Effector memory CD4-positive, alpha-beta T cell (primary cell): ENCODE data around the gene CCDC28B.

Experiments
- DNase-seq, 3 donors: peaks; one replicate each; pipeline ENCODE4 v3.0.0-alpha.2; 2020
- H3K27ac ChIP-seq: 2 replicates; pipeline ENCODE4 v1.7.0; 2013; ENCODE audit warnings: mild to moderate bottlenecking, low read length, moderate library complexity; ENCODE audit not compliant: insufficient read depth, poor library complexity, severe bottlenecking
- H3K27me3 ChIP-seq: replicated peaks from 2 replicates; pipeline ENCODE4 v1.7.0; 2013; ENCODE audit warnings: mild to moderate bottlenecking, low read length; ENCODE audit not compliant: insufficient read depth, control insufficient read depth, poor library complexity, severe bottlenecking
- H3K36me3 ChIP-seq: 2 replicates; pipeline ENCODE4 v1.7.0; 2013; ENCODE audit warnings: mild to moderate bottlenecking, low read length, moderate library complexity; ENCODE audit not compliant: control insufficient read depth, insufficient read depth
- H3K4me1 ChIP-seq: 2 replicates; pipeline ENCODE4 v1.7.0; 2013; ENCODE audit warnings: low read length, mild to moderate bottlenecking; ENCODE audit not compliant: control insufficient read depth, insufficient read depth, poor library complexity, severe bottlenecking
- H3K4me3 ChIP-seq: 2 replicates; pipeline ENCODE4 v1.7.0; 2013; ENCODE audit warnings: low read length, low read depth, mild to moderate bottlenecking; ENCODE audit not compliant: insufficient read depth, poor library complexity, severe bottlenecking
- H3K9me3 ChIP-seq: 2 replicates; pipeline ENCODE4 v1.7.0; 2013; ENCODE audit warnings: mild to moderate bottlenecking, low read length, moderate library complexity; ENCODE audit not compliant: control insufficient read depth

Gene CCDC28B

GRCh38 chr1:32220746-32221580 lies 20.6 kb downstream of the CCDC28B start:
- H3K27me3 ChIP-seq = no peaks in the 10 kb centered on the region
- H3K4me1 ChIP-seq = peaks cover 25% of the 10 kb centered on the region
- H3K27ac ChIP-seq = peak overlapping the region; percentile 96
- H3K36me3 ChIP-seq = peaks cover 11% of the 10 kb centered on the region
- no peaks in the 10 kb centered on the region for H3K9me3 ChIP-seq
- DNase-seq = no peak
- peak overlapping the region; percentile 70 for H3K4me3 ChIP-seq

GRCh38 chr1:32221581-32221979 lies 21.2 kb downstream of the CCDC28B start:
- Histone ChIP-seq H3K27me3 (no peaks in the 10 kb centered on the region), H3K27ac (peak overlapping the region; percentile 96), H3K4me1 (peaks cover 20% of the 10 kb centered on the region), H3K4me3 (peak overlapping the region; percentile 70), H3K9me3 (no peaks in the 10 kb centered on the region), H3K36me3 (peaks cover 16% of the 10 kb centered on the region)
- no peak for DNase-seq

GRCh38 chr1:32221980-32222755 lies 21.8 kb downstream of the CCDC28B start, which contains the start of the genes EIF3I and TMEM234:
Gene EIF3I, plus strand, starts transcription at chr1:32222407. Its CDS starts 35 bp downstream, at chr1:32222442.
Gene TMEM234, minus strand, starts transcription at chr1:32222353. Its CDS starts 31 bp downstream, at chr1:32222322.
- Histone ChIP-seq H3K4me1 (peaks cover 20% of the 10 kb centered on the region), H3K9me3 (no peaks in the 10 kb centered on the region), H3K4me3 (peak within 1 kb of the TSS; percentile 70), H3K27me3 (no peaks in the 10 kb centered on the region), H3K36me3 (peaks cover 10% of the 10 kb centered on the region), H3K27ac (peak within 1 kb of the TSS; percentile 96)
- DNase-seq = peak; percentile 85 to 91 (median 86)

- H3K4me3 ChIP-seq = no peak overlapping the region
- H3K9me3 ChIP-seq = no peaks in the 10 kb centered on the region
- no peaks in the 10 kb centered on the region for H3K27me3 ChIP-seq
- H3K36me3 ChIP-seq = peaks cover 16% of the 10 kb centered on the region
- no peak for DNase-seq
- H3K4me1 ChIP-seq = peaks cover 20% of the 10 kb centered on the region
- peak overlapping the region; percentile 40 for H3K27ac ChIP-seq
Measured at GRCh38 chr1:32223683-32224082, 23.3 kb downstream of the CCDC28B start.

GRCh38 chr1:32224285-32224684 lies 23.9 kb downstream of the CCDC28B start:
- Histone ChIP-seq H3K36me3 (peaks cover 21% of the 10 kb centered on the region), H3K27me3 (no peaks in the 10 kb centered on the region), H3K27ac (no peak overlapping the region), H3K4me1 (peaks cover 20% of the 10 kb centered on the region), H3K4me3 (no peak overlapping the region), H3K9me3 (no peaks in the 10 kb centered on the region)
- DNase-seq = no peak

GRCh38 chr1:32228771-32229170 lies 28.4 kb downstream of the CCDC28B start:
- peaks cover 48% of the 10 kb centered on the region for H3K36me3 ChIP-seq
- no peak overlapping the region for H3K27ac ChIP-seq
- no peak for DNase-seq
- no peaks in the 10 kb centered on the region for H3K27me3 ChIP-seq
- peaks cover 1% of the 10 kb centered on the region for H3K4me1 ChIP-seq
- no peaks in the 10 kb centered on the region for H3K9me3 ChIP-seq
- H3K4me3 ChIP-seq = no peak overlapping the region

- Histone ChIP-seq H3K4me1 (no peaks in the 10 kb centered on the region), H3K4me3 (no peak overlapping the region), H3K36me3 (peaks cover 41% of the 10 kb centered on the region), H3K27ac (no peak overlapping the region), H3K9me3 (no peaks in the 10 kb centered on the region), H3K27me3 (no peaks in the 10 kb centered on the region)
- no peak for DNase-seq
Measured at GRCh38 chr1:32231843-32232432, 31.5 kb downstream of the CCDC28B start.

GRCh38 chr1:32232558-32233304 lies 32.3 kb downstream of the CCDC28B start:
- H3K9me3 ChIP-seq = no peaks in the 10 kb centered on the region
- peaks cover 40% of the 10 kb centered on the region for H3K36me3 ChIP-seq
- DNase-seq = no peak
- H3K27me3 ChIP-seq = no peaks in the 10 kb centered on the region
- H3K4me1 ChIP-seq = no peaks in the 10 kb centered on the region
- H3K4me3 ChIP-seq = no peak overlapping the region
- no peak overlapping the region for H3K27ac ChIP-seq

GRCh38 chr1:32234792-32235191 lies 34.4 kb downstream of the CCDC28B start:
- DNase-seq = no peak
- no peaks in the 10 kb centered on the region for H3K27me3 ChIP-seq
- peaks cover 27% of the 10 kb centered on the region for H3K36me3 ChIP-seq
- no peak overlapping the region for H3K27ac ChIP-seq
- H3K4me1 ChIP-seq = no peaks in the 10 kb centered on the region
- H3K4me3 ChIP-seq = no peak overlapping the region
- no peaks in the 10 kb centered on the region for H3K9me3 ChIP-seq
